Gastrocnemius medialis (tissue), 4 donors: ENCODE measurements around the gene C11orf52.

ENCODE experiments used
- CTCF ChIP-seq, 5 experiments: fragments of 450-650 bp in 3 of 5; fragments of 200-600 bp in 2 of 5; sonication (generic) in 2 of 5; IDR thresholded peaks in 4 of 5; conservative IDR thresholded peaks in 1 of 5; 1 replicate in 4 of 5; 2 replicates in 1 of 5; pipeline ENCODE4 v1.5.1; 2016 to 2019; ENCODE audit warnings: antibody characterized with exemption in 5 of 5, mild to moderate bottlenecking in 3 of 5, moderate library complexity in 3 of 5
- POLR2A ChIP-seq, 2 donors: fragments of 450-650 bp; IDR thresholded peaks; one replicate each; pipeline ENCODE4 v1.6.1; 2017; ENCODE audit warnings: antibody characterized with exemption in 2 of 2, mild to moderate bottlenecking in 2 of 2, moderate library complexity in 2 of 2

GRCh38 chr11:111913997-111914396 is 4.7 kb upstream of the C11orf52 start:
- TF ChIP-seq CTCF (IDR thresholded peaks at IDR 0.05 in 4 of 5, conservative IDR thresholded peaks at IDR 0.05 in 1 of 5) (no peak), POLR2A (IDR thresholded peaks at IDR 0.05) (no peak)
